ENCODE data around the gene MEX3A.

GRCh38 chr1:156081917-156082308 is 352 bp downstream of the MEX3A start:
- TF ChIP-seq POLR2A (IDR thresholded peaks at IDR 0.05) = no peak
- TF ChIP-seq, protein P1, sequence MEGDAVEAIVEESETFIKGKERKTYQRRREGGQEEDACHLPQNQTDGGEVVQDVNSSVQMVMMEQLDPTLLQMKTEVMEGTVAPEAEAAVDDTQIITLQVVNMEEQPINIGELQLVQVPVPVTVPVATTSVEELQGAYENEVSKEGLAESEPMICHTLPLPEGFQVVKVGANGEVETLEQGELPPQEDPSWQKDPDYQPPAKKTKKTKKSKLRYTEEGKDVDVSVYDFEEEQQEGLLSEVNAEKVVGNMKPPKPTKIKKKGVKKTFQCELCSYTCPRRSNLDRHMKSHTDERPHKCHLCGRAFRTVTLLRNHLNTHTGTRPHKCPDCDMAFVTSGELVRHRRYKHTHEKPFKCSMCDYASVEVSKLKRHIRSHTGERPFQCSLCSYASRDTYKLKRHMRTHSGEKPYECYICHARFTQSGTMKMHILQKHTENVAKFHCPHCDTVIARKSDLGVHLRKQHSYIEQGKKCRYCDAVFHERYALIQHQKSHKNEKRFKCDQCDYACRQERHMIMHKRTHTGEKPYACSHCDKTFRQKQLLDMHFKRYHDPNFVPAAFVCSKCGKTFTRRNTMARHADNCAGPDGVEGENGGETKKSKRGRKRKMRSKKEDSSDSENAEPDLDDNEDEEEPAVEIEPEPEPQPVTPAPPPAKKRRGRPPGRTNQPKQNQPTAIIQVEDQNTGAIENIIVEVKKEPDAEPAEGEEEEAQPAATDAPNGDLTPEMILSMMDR (IDR thresholded peaks at IDR 0.05 in 8 of 11, conservative IDR thresholded peaks at IDR 0.05 in 3 of 11) = no peak
